HG03457 (cell line): ENCODE measurements around the gene GCH1.

Experiments used
- ATAC-seq: cut with Tn5 transposase; IDR thresholded peaks from one replicate; pipeline ENCODE4 v1.9.1; 2021; ENCODE audit warnings: moderate number of reproducible peaks; ENCODE audit not compliant: unreplicated experiment

The GCH1 gene

GRCh38 chr14:54829486-54830224, 73.0 kb downstream of the GCH1 start:
- no peak for ATAC-seq

- no peak for ATAC-seq
These were observed 74.6 kb downstream of the GCH1 start for GRCh38 chr14:54828037-54828436.

- no peak for ATAC-seq
These were observed 78.7 kb downstream of the GCH1 start for GRCh38 chr14:54823757-54824549.

- no peak for ATAC-seq
These were observed 79.9 kb downstream of the GCH1 start for GRCh38 chr14:54822685-54823084.

- no peak for ATAC-seq
These were observed 84.2 kb downstream of the GCH1 start for GRCh38 chr14:54818201-54819133.

GRCh38 chr14:54817506-54817905, 85.1 kb downstream of the GCH1 start:
- no peak for ATAC-seq

GRCh38 chr14:54816450-54816849, 86.2 kb downstream of the GCH1 start:
- ATAC-seq: no peak

GRCh38 chr14:54815515-54815914, 87.1 kb downstream of the GCH1 start:
- ATAC-seq: no peak

- ATAC-seq: no peak
These were observed 87.6 kb downstream of the GCH1 start for GRCh38 chr14:54815016-54815415.

- ATAC-seq: no peak
These were observed 88.5 kb downstream of the GCH1 start for GRCh38 chr14:54814076-54814475.

- ATAC-seq: no peak
These were observed 89.5 kb downstream of the GCH1 start for GRCh38 chr14:54813081-54813480.

GRCh38 chr14:54812617-54813016, 90.0 kb downstream of the GCH1 start:
- no peak for ATAC-seq

GRCh38 chr14:54809767-54810166, 92.9 kb downstream of the GCH1 start:
- ATAC-seq: no peak

GRCh38 chr14:54808326-54809161, 94.1 kb downstream of the GCH1 start:
- ATAC-seq: no peak

GRCh38 chr14:54807881-54808280, 94.7 kb downstream of the GCH1 start:
- no peak for ATAC-seq

- ATAC-seq: no peak
These were observed 95.2 kb downstream of the GCH1 start for GRCh38 chr14:54807428-54807827.

- ATAC-seq: no peak
These were observed 96.0 kb downstream of the GCH1 start for GRCh38 chr14:54806616-54807015.

- ATAC-seq: no peak
These were observed 96.9 kb downstream of the GCH1 start for GRCh38 chr14:54805445-54806322.

- no peak for ATAC-seq
These were observed 97.6 kb downstream of the GCH1 start for GRCh38 chr14:54805070-54805444.
